GM18873 (cell line): ENCODE data around the gene KRTAP5-3.
"Not testable (repeated sequence)": the region's sequence is repeated elsewhere in the genome, so short reads cannot be mapped to it uniquely, and the experiment has no call there.

ENCODE experiments used
- ATAC-seq: cut with Tn5 transposase; IDR thresholded peaks from one replicate; pipeline ENCODE4 v1.9.1; 2021; ENCODE audit warnings: mild to moderate bottlenecking, moderate library complexity, moderate number of reproducible peaks; ENCODE audit not compliant: unreplicated experiment, low FRiP score

Gene KRTAP5-3, protein sequence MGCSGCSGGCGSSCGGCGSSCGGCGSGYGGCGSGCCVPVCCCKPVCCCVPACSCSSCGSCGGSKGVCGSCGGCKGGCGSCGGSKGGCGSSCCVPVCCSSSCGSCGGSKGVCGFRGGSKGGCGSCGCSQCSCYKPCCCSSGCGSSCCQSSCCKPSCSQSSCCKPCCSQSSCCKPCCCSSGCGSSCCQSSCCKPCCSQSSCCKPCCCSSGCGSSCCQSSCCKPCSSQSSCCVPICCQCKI

DNA sequence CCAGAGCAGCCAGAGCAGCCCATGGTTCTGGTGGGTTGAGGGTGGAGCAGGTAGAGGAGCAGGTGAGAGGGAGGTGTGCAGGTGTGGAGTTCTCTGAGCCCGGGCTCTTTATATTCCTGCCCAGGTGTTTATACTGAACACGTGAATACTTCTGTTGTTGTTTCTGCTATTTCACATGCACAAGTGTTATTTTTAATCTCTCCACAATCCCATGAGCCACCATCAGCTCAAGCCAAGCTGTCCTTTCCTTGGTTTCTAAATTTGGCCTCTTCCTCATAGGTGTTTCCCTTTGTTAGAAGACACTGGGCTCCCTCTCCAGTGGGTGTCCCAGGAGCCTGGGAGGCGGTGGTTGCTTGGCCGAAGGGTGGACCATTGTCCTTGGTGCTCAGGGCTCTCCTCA lies at the start of gene KRTAP5-3:
Gene KRTAP5-3, minus strand, starts transcription at position 101 of the 400 bp plus-strand sequence. Its CDS starts 78 bp downstream, at position 23.
- ATAC-seq, result no peak

DNA sequence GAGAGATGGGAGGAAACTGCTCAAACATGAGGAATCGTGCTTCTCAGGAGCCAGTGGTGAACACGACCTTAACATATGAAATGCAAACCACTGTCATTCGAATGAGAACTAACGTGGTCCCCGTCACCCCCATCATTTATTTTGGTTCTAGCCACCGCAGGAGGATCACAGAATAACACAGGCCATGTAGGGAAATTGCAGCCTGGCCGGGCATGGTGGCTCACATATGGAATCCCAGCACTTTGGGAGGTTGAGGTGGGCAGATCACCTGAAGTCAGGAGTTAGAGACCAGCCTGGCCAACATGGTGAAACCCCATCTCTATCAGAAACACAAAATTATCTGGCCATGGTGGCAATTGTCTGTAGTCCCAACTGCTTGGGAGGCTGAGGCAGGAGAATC lies 48.4 kb upstream of the KRTAP5-3 start:
- no peak for ATAC-seq

DNA sequence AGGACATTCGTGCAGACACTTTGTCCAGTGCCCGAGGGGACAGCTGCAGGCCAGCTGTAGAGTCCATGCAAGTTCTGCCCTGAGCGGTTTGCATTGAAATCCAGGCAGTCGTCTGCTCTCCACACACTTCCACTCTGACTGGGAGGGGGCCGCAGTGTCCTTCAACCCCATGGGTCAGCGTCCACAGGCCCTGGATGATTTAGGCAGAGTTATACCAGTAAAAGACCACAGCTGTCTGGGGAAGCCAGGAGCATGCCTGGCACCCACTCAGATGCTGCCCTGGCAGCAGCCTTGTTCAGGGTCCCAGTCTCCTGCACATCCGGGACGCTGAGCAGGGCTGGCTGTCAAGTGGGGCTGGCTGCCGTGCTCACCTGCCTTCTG lies 47.8 kb upstream of the KRTAP5-3 start:
- ATAC-seq, result no peak

DNA sequence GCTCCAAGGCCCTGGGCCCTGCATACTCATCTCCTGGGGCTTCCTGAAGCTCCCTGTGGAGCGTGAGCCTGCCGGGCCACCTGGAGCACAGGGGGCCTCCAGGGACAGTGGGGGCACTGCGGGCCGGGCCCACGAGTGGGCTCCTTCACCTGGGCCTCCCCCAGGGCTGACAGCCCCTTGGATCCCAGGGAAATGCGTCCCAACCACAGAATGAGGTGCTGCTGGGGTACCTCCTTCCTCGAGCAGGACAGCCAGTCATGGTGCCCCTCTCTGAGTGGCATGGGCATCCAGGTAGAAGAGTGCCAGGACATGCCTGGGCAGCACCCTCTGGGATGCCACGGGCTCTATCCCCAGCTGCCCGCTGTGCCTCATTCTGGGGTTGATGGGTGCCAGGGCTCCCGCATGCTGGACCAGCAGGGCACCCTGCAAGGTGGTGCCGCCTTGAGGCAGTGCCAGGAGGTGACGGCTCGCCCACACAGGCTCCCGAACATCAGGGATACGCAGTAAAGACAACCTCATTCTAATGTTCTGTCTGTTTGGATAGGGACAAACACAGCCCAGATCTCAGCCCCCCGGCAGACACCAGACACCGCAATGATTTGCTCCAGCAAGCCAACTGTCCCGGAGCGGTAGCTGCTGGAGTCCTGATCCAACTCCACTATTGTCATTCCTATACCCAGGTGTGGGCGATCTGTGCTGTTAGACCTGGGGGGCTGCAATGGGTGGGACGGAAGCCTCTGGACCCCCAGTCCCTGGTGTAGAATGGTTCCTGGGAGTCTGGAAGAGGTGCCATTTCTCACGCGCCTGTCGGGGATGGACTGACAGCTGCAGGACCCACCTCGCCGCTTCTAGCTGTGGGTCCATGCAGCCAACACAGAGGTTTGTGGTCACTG lies 47.2 kb upstream of the KRTAP5-3 start:
- ATAC-seq, result no peak

DNA sequence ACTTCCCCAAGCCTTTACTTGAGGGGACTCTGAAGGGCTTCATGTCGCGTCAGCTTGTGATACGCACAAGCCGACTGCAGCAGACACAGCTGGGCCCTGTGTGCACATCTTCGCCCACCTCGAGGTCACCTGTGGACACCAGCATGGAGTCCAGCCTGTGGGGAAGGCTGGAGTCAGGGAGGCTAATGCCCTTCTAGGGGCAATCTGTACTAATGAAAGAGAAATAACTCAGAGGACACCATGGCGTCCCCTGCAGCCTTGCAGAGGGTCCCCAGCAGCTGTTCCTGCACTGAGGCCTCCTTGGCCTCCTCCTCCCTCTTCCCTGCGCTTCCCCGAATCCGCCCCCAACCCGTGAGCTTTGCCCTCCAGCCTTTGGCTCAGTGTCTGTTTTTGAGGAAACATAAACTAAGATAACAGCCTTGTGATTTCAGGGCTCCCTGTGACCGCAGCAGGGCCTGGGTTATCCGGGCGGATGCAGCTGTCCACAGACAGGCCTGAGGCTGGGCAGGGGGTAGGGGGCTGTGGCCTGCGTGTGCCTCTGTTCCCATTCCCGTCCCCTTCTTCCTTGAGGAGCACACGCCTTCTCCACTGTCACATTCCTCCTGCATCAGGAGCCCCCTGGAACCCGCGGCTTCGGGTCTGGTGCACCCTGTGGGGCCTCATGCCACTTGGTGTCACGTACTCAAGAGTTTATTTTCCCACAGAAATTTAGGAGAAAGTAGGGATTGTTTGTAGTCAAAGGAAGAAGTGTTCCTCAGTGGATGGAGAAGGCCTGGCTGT lies 46.3 kb upstream of the KRTAP5-3 start:
- no peak for ATAC-seq

DNA sequence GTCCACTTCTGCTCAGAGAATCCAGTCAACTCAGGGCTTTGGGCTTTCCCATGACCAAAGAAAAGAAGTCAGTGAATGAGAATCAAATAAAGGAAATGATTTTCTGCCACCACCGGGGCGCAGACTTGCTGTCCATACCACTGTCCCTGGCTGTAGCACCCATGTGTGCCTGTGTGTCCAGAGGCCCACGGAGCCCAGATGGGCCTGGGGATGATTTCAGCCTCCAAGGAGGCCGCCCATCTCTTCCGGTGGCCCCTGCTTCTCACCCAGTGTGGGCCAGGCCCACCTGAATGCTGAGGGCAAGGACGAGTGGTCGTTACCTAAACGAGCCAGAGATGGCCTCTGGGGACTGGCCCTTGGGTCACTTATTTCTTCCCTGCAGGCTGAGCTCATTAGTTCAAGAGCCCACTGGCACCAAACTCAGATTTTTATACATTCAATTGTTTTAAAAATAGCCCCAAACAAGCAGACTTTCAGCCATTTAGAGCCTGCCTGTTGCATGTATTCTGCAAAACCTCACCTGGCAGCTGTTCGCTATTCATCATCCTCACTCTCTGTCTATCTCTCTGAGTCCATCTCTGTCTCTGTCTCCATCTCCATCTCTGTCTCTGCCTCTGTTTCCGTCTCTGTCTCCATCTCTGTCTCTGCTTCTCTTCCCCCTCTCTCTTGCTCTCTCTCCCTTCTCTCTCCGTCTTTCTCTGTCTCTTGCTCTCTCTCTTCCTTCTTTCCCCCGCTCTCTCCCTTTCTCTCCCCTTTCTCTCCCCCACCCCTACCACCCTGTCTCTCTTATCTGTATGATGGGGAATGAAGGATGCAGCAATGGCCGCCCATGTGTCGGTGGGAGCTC lies 45.5 kb upstream of the KRTAP5-3 start:
- ATAC-seq, result no peak

DNA sequence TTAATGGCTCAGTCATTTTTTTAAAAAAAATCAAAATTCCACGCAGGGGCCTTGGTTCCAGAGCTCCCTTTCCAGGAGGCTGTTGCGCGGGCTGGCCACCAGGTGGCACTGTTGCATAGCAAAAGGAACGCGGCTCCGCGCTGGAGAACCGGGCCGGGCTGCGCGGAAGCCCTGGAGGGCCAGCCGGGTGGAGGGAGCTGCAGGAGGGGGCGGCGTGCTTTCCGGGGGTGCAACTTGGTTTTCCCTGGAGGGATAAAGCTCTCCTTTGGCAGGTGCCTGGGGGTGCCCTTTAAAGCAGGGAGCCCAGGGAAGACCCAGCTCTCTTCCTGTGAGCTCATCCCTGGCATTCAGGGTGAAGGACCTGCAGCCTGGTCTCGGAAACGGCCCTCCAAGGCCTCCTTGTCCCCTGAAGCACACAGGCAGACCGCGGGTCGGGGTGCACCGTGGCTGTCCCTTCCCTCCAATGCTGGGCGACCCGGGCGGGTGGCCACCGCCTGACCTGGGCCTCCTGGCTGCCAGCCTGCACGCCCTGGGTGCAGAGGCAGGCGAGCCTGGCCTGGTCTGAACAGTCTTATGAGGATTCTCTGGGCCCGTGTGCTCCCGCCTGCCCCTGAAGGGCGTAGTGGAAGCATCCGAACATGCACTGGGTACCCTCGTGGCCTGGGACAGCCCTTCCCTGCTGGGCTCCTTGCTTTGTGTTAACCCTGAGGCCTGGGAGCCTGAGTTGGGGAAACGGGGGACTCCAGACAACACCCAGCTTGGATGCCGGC lies 44.7 kb upstream of the KRTAP5-3 start:
- ATAC-seq, result no peak

DNA sequence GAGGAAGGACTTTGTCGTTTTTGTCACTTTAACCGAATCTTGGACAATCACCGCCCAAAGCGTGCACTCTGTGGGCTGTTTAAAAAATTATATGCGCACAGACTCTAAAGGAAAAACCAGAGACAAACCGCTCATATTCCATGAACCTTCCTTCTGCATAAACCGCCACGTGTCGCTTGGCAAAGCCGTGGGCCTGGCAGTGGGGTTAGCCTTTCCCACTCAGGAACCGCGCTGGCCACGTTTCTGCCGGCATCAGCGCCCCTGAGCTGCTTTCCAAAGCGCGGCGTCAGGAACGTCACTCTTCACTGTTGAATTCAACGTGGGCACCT lies 44.1 kb upstream of the KRTAP5-3 start:
- no peak for ATAC-seq

DNA sequence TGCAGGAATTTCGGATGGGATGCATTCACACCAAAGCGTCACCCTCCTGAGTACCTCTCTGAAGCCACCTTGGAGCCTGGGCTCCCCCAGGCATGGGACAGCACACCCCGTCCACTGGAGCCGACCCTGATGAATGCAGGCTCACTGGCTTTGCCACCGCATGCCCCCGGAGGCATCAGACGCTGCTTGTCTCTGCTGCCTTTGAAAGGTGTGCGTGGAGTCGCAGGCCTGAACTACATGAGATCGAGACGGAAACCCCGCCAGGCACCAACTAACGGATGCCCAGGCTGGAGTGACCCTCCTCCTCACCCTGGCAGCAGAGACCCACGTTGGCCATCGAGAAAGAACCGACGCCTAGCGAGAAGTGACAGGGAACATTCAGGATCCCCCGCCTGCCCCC lies 43.8 kb upstream of the KRTAP5-3 start:
- no peak for ATAC-seq

DNA sequence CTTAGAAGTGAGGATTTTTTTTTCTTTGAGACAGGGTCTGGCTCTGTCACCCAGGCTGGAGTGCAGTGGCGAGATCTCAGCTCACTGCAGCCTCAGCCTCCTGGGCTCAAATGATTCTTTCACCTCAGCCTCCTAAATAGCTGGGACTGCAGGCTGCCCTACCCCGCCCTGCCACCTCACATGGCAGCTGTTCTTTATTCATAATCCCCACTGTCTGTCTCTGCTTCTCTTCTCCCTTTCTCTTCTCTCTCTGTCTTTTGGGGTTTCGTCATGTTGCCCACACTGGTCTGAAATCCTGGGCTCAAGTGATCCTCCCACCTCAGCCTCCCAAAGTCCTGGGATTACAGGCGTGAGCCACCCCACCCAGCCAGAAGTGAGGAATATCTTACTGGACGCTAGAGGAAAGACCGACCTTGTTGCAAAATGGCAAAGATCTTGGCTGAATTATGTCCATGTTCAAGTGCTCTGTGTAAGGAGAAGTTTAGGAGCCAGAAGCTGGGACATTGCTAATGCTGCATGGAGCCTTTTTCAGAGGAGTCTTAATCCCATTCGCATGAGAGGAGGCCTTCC lies 43.2 kb upstream of the KRTAP5-3 start:
- ATAC-seq, result no peak

DNA sequence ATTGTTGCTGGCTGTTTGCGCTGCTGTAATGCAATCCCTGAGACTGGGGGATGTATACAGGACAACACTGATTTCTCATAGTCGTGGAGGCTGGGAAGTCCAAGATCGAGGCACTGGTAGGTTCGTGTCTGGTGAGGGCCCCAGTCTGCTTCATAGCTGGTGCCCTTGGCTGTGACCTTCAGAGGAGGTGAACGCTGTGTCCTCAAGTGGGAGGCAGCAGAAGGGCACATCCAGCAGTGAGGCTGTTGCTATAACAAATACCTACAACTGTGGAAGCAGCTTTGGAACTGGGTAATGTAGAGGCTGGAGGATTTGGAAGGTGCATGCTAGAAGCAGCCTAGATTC lies 42.6 kb upstream of the KRTAP5-3 start:
- ATAC-seq, result no peak

DNA sequence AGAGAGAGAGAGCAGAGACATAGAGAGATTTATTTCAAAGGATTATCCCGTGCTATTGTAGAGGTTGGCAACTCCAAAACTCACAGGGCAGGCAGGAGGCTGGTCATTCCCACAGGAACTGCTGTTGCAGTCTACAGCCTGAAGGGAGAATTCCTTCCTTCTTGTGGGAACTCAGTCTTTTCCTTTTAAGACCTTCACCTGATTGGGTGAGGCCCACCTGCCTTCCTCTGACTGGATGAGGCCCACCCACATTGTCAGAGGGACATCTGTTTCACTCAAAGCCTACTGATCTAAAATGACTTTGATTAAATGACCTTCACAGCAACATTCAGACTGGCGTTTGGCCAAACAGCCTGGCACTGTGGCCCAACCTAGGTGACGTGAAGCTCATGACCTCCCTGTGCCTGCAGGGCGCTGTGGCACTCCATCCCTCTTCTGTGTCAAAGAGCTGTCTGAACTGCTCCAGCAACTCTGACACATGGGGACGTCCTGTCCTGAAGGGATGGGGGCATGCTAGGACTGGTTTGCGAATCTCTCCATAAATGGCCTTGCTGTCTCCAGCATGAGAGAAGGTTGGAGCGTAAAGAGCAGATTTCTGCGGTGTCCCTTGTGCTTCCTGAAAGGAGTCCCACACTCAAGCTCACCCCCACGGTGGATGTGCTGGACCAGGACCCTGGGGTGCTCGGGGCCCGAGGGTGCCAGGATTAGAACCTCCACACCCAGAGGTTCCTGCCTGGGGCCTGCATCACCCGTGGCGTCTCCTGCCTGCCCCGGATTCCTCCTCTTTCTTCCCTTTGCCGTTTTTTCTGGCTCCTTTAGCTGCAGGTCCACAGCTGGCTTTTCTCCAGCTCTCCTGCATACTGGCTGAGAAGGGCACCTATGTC lies 42.0 kb upstream of the KRTAP5-3 start:
- no peak for ATAC-seq

DNA sequence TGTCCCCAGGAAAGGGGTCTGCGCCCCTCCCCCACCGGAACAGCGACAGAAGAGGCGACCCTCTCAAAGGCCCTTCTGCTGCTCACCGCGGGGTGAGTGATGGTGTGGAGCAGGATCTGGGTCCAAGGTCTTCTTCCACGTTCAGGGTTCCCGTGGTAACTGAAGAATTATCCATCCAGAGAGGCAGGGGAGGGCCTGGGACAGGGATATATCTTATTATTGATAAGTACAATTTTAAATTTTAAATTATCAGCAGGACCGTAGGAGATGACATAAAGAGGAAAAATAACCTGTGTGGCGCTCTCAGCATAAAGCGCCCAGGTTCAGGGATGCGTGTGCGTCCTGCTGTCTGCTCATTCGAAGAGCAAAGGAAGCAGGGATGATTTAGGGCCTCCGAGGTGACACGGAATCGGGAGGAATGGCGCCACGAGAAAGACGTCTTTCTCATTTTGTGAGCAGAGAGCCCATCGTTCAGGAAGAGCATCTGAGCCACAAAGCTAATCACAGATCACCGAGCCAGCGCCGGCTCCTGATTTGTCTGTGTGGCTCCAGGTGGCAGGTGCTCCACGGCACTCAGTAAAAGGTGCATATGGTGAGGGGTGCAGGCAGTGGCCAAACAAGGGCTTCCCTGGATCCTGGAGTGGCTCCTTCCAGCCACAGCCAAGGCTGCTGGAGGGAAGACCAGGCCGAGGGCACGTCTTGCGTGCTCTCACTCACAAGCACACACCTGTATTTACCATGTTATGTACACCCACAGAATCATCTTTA lies 40.6 kb upstream of the KRTAP5-3 start:
- ATAC-seq, result no peak

DNA sequence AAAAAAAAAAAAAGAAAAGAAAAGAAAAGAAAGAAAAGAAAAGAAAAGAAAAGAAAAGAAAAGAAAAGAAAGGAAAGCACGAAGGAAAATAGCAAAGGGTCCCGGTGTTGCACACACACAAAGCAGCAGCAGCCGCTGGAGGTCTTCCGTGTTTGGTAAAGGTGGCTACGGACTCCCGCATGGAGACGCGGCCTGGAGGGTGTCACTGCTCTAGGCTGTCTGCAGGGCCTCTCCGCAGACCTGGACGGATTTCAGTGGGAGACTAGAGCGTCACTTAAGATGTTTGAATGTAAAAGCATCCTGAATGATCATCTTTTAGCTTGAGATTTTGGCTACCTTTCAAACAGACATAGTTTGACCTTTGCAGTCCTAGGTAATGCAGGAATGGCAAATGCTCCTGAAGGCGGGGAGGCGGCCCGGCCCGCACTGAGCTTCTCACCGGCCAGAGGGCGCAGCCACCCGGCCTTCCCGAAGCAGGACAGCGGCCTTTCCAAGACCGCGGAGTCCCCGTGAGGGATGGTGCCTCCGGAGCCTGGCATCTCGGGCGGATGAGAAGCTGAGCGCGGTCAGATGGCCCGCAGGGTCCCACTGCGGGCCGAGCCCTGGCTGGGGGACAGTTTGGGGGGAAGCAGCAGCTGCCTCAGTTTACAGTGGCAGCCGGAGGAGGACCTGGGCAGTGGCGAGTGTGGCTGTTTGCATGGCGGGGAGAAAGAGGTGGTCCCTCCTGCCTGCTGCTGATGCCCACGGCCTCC lies 39.8 kb upstream of the KRTAP5-3 start:
- no peak for ATAC-seq

DNA sequence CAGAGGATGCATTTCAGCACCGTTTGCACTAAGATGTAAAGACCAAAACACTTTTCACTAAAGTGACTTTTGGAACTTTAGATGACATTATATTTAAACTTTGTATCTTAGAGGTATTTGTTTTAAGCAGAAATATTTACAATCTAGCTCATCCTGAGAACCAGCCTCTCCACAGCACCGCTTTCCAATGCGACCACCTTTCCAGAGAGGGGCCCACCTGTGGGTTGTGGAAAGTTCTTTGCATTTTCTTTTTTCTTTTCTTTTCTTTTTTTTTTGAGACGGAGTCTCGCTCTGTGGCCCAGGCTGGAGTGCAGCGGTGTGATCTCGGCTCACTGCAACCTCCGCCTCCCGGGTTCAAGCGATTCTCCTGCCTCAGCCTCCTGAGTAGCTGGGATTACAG lies 38.3 kb upstream of the KRTAP5-3 start:
- not testable (repeated sequence) for ATAC-seq

DNA sequence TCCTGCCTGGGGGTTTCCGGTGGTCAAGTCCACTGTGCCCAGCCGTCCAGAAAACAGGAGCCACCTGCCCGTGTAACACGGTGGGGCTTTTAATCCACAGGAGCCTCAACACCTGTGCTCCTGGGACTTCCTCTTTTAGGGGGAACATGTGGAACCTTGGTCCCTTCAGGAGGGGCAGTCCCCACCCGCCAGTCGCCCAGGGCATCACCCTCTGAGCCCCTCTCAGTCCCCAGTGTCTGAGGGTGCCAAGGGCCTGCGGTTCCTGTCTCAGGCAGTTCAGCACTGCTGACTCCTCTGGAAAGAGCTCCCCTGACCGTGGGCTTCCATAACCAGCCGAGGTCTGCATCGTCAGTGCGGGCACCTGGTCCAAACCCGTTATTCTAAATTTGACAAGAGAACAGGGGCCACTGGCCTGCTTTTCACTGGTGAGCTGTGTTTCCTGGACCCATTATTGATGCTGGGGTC lies 37.1 kb upstream of the KRTAP5-3 start:
- ATAC-seq, result no peak
